GM12801 (cell line): ENCODE data around the gene CCDC196.

Source experiments
- TF ChIP-seq, protein P1 (sequence below): IDR thresholded peaks from one replicate; pipeline ENCODE4 v1.5.1; 2011; ENCODE audit warnings: control low read depth; ENCODE audit not compliant: insufficient read length; ENCODE audit errors: extremely low read depth

Gene CCDC196

GRCh38 chr14:66495218-66496098 is 9.3 kb downstream of the CCDC196 start:
- TF ChIP-seq, protein P1, sequence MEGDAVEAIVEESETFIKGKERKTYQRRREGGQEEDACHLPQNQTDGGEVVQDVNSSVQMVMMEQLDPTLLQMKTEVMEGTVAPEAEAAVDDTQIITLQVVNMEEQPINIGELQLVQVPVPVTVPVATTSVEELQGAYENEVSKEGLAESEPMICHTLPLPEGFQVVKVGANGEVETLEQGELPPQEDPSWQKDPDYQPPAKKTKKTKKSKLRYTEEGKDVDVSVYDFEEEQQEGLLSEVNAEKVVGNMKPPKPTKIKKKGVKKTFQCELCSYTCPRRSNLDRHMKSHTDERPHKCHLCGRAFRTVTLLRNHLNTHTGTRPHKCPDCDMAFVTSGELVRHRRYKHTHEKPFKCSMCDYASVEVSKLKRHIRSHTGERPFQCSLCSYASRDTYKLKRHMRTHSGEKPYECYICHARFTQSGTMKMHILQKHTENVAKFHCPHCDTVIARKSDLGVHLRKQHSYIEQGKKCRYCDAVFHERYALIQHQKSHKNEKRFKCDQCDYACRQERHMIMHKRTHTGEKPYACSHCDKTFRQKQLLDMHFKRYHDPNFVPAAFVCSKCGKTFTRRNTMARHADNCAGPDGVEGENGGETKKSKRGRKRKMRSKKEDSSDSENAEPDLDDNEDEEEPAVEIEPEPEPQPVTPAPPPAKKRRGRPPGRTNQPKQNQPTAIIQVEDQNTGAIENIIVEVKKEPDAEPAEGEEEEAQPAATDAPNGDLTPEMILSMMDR = no peak

DNA sequence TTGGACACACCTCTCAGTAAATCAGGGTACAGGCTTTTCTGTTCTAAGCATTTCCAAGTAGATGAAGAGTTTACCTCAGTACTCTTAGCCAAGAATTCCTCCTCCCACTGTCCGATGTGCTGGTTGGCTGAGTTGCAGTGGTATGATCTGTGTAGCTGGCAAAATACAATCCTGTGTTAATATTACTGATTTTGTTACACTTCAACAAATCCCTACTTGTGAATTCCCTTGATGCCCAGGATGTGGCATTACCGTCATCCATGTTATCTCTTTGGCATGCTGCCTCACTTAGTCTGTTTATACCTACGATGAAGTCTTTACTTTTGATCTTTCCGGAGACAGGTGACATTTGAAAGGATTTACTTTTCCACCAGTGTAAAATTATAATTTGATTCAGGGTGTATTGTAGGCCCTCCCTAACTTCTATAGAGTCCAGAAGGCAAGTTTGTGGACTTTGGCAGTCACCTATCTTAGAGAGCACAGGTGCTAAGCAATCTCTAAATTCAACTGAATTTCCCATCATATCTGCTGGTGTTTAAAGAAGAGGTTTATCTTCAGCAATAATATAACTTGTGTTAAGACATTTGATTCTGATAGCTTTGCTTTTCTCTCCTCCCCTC is 10.1 kb downstream of the CCDC196 start:
- TF ChIP-seq, protein P1 = no peak

GRCh38 chr14:66496911-66497310 is 10.7 kb downstream of the CCDC196 start:
- TF ChIP-seq, protein P1 = no peak

- TF ChIP-seq, protein P1 = no peak
These were observed 12.1 kb downstream of the CCDC196 start for GRCh38 chr14:66498311-66498710.

- TF ChIP-seq, protein P1 = no peak
These were observed 15.4 kb downstream of the CCDC196 start for GRCh38 chr14:66501592-66501991.

DNA sequence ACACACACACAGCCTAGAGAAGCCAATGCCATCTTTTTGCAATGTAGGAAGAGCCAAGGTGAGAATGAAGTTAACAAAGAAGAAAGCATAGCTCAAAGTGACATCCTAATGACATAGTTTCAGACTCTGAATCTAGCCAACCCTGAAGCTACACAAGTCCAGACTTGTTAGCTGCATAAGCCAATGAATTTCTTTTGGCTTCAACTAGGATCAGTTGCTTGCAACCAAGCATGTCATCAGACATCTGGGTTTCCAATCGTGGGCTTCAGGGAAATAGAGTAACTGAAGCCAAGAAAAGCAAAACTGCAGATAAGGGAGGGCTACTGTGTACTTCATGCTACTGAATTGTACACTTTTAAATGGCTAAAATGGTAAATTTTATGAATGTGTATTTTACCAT is 17.4 kb downstream of the CCDC196 start:
- TF ChIP-seq, protein P1 = no peak

GRCh38 chr14:66507181-66507721 is 21.1 kb downstream of the CCDC196 start:
- TF ChIP-seq, protein P1 = no peak
